LNCAP (cell line): ENCODE results near the gene FAM240B.

ENCODE experiments used
- CTCF ChIP-seq: fragments of 450-650 bp; IDR thresholded peaks from 2 replicates; pipeline ENCODE4 v1.5.1; 2017; ENCODE audit warnings: mild to moderate bottlenecking

The FAM240B gene

GRCh38 chr9:38718148-38718547, 1.8 kb downstream of the FAM240B start:
- TF ChIP-seq CTCF: no peak

GRCh38 chr9:38715684-38716083, 4.2 kb downstream of the FAM240B start:
- no peak for TF ChIP-seq CTCF

GRCh38 chr9:38713426-38713825, 6.5 kb downstream of the FAM240B start:
- no peak for TF ChIP-seq CTCF

GRCh38 chr9:38708759-38709158, 11.2 kb downstream of the FAM240B start:
- TF ChIP-seq CTCF: no peak

- TF ChIP-seq CTCF: peak; percentile 43; the same call in 1 of the 2 replicates
These were observed 11.9 kb downstream of the FAM240B start for GRCh38 chr9:38707885-38708637.

GRCh38 chr9:38706493-38706892, 13.4 kb downstream of the FAM240B start:
- no peak for TF ChIP-seq CTCF

GRCh38 chr9:38705917-38706316, 14.0 kb downstream of the FAM240B start:
- no peak for TF ChIP-seq CTCF

GRCh38 chr9:38700695-38701094, 19.2 kb downstream of the FAM240B start:
- no peak for TF ChIP-seq CTCF
